Measurements from ENCODE around the gene LMAN2.

- TF ChIP-seq CTCF (IDR thresholded peaks at IDR 0.05 in 2 of 3, conservative IDR thresholded peaks at IDR 0.05 in 1 of 3; ENCODE audit: borderline replicate concordance in 1 of 3, insufficient read depth in 1 of 3, low read depth in 2 of 3, low read length in 2 of 3) (peak in 2 of 3 experiments; percentile 40 to 51; a peak in 4 of 6 replicates), TCF7L2 (IDR thresholded peaks at IDR 0.05; ENCODE audit: borderline replicate concordance, extremely low read depth, insufficient read depth, insufficient read length) (no peak), JUND (IDR thresholded peaks at IDR 0.05) (no peak), EZH2 (IDR thresholded peaks at IDR 0.05) (no peak), ZFX (IDR thresholded peaks at IDR 0.05) (no peak), SRF (IDR thresholded peaks at IDR 0.05; ENCODE audit: low read depth) (no peak), REST (IDR thresholded peaks at IDR 0.05; ENCODE audit: low read depth) (no peak), ZNF274 (IDR thresholded peaks at IDR 0.05; ENCODE audit: low read depth, low read length) (no peak)
These were observed 31.1 kb upstream of the LMAN2 start for GRCh38 chr5:177382423-177383029.
